Neural cell (in vitro differentiated cells): ENCODE results near the gene EGR4. TPM values are rescaled to one million over a fixed set of nuclear protein-coding genes. Genes with fewer than 3 reads are reported as not detected.

Source experiments
- H2AFZ ChIP-seq: fragments of 200-600, 300-800 bp; sonication (generic), shearing (Covaris generic); 2 replicates; pipeline ENCODE4 v1.6.0; 2014; ENCODE audit warnings: low read depth, mild to moderate bottlenecking, antibody characterized with exemption, low read length, moderate library complexity
- H3F3A ChIP-seq: fragments of 200-600 bp; shearing (Covaris generic); 2 replicates; pipeline ENCODE4 v1.6.1; 2016; ENCODE audit warnings: mild to moderate bottlenecking, moderate library complexity, mixed read lengths, antibody characterized with exemption, low read length; ENCODE audit not compliant: insufficient read depth, poor library complexity, severe bottlenecking
- H3K27ac ChIP-seq: fragments of 200-600, 300-800 bp; sonication (generic), shearing (Covaris generic); 2 replicates; pipeline ENCODE4 v1.5.1; 2014; ENCODE audit warnings: mild to moderate bottlenecking, low read length, moderate library complexity
- H3K27me3 ChIP-seq: fragments of 300-800, 200-600 bp; sonication (generic), shearing (Covaris generic); 2 replicates; pipeline ENCODE4 v1.6.0; 2014; ENCODE audit warnings: mild to moderate bottlenecking, low read depth, low read length, moderate library complexity; ENCODE audit not compliant: insufficient read depth
- H3K36me3 ChIP-seq: fragments of 300-800, 200-600 bp; sonication (generic), shearing (Covaris generic); 2 replicates; pipeline ENCODE4 v1.5.1; 2014; ENCODE audit warnings: mild to moderate bottlenecking, antibody characterized with exemption, low read length, moderate library complexity; ENCODE audit not compliant: insufficient read depth
- H3K4me2 ChIP-seq: fragments of 300-800, 200-600 bp; sonication (generic), shearing (Covaris generic); 2 replicates; pipeline ENCODE4 v1.6.0; 2014; ENCODE audit warnings: mild to moderate bottlenecking, low read length
- H3K4me3 ChIP-seq: fragments of 300-800, 200-600 bp; sonication (generic), shearing (Covaris generic); 2 replicates; pipeline ENCODE4 v1.5.1; 2014; ENCODE audit warnings: mild to moderate bottlenecking, low read length, moderate library complexity
- H3K79me2 ChIP-seq: fragments of 200-600 bp; shearing (Covaris generic); replicated peaks from 2 replicates; pipeline ENCODE4 v1.6.0; 2014; ENCODE audit warnings: mild to moderate bottlenecking, low read length, moderate library complexity; ENCODE audit not compliant: insufficient read depth
- H3K9ac ChIP-seq: fragments of 300-800, 200-600 bp; sonication (generic), shearing (Covaris generic); 2 replicates; pipeline ENCODE4 v1.6.1; 2016; ENCODE audit warnings: mild to moderate bottlenecking, low read length, mixed read lengths
- H3K9me2 ChIP-seq: fragments of 200-600 bp; shearing (Covaris generic); 2 replicates; pipeline ENCODE4 v1.6.1; 2016; ENCODE audit warnings: mild to moderate bottlenecking, low read length, mixed read lengths; ENCODE audit not compliant: insufficient read depth
- H3K9me3 ChIP-seq: fragments of 200-600, 300-800 bp; sonication (generic), shearing (Covaris generic); 2 replicates; pipeline ENCODE4 v1.6.1; 2016; ENCODE audit warnings: mild to moderate bottlenecking, mixed run types, low read length, moderate library complexity, mixed read lengths
- H4K20me1 ChIP-seq: fragments of 200-600 bp; shearing (Covaris generic); 2 replicates; pipeline ENCODE4 v1.6.1; 2016; ENCODE audit warnings: mild to moderate bottlenecking, mixed run types; ENCODE audit not compliant: insufficient read depth
- EP300 ChIP-seq: fragments of 450-650 bp; conservative IDR thresholded peaks from 2 replicates; pipeline ENCODE4 v1.6.1; 2014; ENCODE audit warnings: antibody characterized with exemption, mild to moderate bottlenecking, moderate library complexity; ENCODE audit not compliant: poor library complexity, severe bottlenecking
- EZH2 ChIP-seq: fragments of 200-600, 300-800 bp; shearing (Covaris generic), sonication (generic); IDR thresholded peaks from 2 replicates; pipeline ENCODE4 v1.6.1; 2014; ENCODE audit warnings: antibody characterized with exemption, low read length, borderline replicate concordance, mild to moderate bottlenecking; ENCODE audit not compliant: insufficient read depth, poor library complexity, severe bottlenecking
- MXI1 ChIP-seq: fragments of 450-650 bp; conservative IDR thresholded peaks from 2 replicates; pipeline ENCODE4 v1.6.1; 2014; ENCODE audit warnings: antibody characterized with exemption, mild to moderate bottlenecking; ENCODE audit not compliant: poor library complexity, severe bottlenecking
- POLR2AphosphoS5 ChIP-seq: IDR thresholded peaks from 2 replicates; pipeline ENCODE4 v1.6.1; 2012
- RAD21 ChIP-seq: fragments of 450-650 bp; conservative IDR thresholded peaks from 2 replicates; pipeline ENCODE4 v1.6.1; 2014; ENCODE audit warnings: antibody characterized with exemption, mild to moderate bottlenecking, moderate library complexity
- REST ChIP-seq: IDR thresholded peaks from 2 replicates; pipeline ENCODE4 v1.6.1; 2012; ENCODE audit warnings: borderline replicate concordance
- SMC3 ChIP-seq: fragments of 450-650 bp; conservative IDR thresholded peaks from 2 replicates; pipeline ENCODE4 v1.6.1; 2014; ENCODE audit warnings: antibody characterized with exemption, mild to moderate bottlenecking, moderate library complexity; ENCODE audit not compliant: poor library complexity
- TAF1 ChIP-seq: IDR thresholded peaks from 2 replicates; pipeline ENCODE4 v1.6.1; 2012; ENCODE audit warnings: low read depth
- polyA plus RNA-seq: library from polyadenylated mRNA; depleted of rRNA; stranded (reverse); fragments of >200 nt; gene quantifications from 2 replicates; pipeline ENCODE4 v1.2.3, GENCODE V29; 2014
- TF ChIP-seq, protein P1 (sequence below): fragments of 450-650 bp; IDR thresholded peaks from 2 replicates; pipeline ENCODE4 v1.5.1; 2014; ENCODE audit warnings: antibody characterized with exemption, mild to moderate bottlenecking, moderate library complexity; ENCODE audit not compliant: poor library complexity, severe bottlenecking

EGR4 gene
- polyA plus RNA-seq, 1 donor from 2014 or later, result not detected

- Histone ChIP-seq H3K9ac (no peak overlapping the region), H3K9me3 (no peaks in the 10 kb centered on the region), H3F3A (no peaks in the 10 kb centered on the region), H4K20me1 (no peaks in the 10 kb centered on the region), H3K27ac (no peak overlapping the region), H2AFZ (no peak overlapping the region), H3K9me2 (no peaks in the 10 kb centered on the region), H3K27me3 (peaks cover 26% of the 10 kb centered on the region), H3K4me3 (no peak overlapping the region), H3K79me2 (no peaks in the 10 kb centered on the region), H3K36me3 (no peaks in the 10 kb centered on the region), H3K4me2 (no peak overlapping the region)
- no peak for TF ChIP-seq TAF1
- no peak for TF ChIP-seq REST
- TF ChIP-seq, protein P1, sequence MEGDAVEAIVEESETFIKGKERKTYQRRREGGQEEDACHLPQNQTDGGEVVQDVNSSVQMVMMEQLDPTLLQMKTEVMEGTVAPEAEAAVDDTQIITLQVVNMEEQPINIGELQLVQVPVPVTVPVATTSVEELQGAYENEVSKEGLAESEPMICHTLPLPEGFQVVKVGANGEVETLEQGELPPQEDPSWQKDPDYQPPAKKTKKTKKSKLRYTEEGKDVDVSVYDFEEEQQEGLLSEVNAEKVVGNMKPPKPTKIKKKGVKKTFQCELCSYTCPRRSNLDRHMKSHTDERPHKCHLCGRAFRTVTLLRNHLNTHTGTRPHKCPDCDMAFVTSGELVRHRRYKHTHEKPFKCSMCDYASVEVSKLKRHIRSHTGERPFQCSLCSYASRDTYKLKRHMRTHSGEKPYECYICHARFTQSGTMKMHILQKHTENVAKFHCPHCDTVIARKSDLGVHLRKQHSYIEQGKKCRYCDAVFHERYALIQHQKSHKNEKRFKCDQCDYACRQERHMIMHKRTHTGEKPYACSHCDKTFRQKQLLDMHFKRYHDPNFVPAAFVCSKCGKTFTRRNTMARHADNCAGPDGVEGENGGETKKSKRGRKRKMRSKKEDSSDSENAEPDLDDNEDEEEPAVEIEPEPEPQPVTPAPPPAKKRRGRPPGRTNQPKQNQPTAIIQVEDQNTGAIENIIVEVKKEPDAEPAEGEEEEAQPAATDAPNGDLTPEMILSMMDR, result no peak
- no peak for TF ChIP-seq SMC3
- no peak for TF ChIP-seq MXI1
- TF ChIP-seq EP300, result no peak
- no peak for TF ChIP-seq RAD21
- TF ChIP-seq POLR2AphosphoS5, result no peak
- no peak for TF ChIP-seq EZH2
These were observed 27.9 kb downstream of the EGR4 start for GRCh38 chr2:73265298-73266060.

DNA sequence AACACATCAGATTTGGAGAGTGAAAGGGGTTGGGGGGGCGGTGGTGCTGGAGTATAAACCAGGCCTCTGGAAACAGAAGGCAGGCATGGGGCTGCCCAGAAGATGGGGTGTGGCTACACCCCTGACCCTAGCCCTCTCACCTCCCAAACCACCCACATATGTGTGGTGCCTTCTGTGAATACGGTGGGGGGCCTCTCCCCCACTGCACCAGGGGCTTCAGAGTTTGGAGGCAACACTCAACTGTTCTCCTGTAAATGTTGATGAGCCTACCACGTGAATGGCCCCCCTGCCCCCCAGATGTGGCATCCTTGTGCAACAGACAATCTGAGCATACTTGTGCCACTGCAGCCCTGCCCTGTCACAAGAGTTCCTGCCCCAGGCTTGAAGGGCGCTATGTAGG is 28.6 kb downstream of the EGR4 start:
- Histone ChIP-seq H2AFZ (no peak overlapping the region), H3K27ac (no peak overlapping the region), H3K9me2 (no peaks in the 10 kb centered on the region), H3K79me2 (no peaks in the 10 kb centered on the region), H3K9ac (no peak overlapping the region), H4K20me1 (no peaks in the 10 kb centered on the region), H3K4me2 (no peak overlapping the region), H3F3A (no peaks in the 10 kb centered on the region), H3K4me3 (no peak overlapping the region), H3K27me3 (peaks cover 19% of the 10 kb centered on the region), H3K36me3 (no peaks in the 10 kb centered on the region), H3K9me3 (no peaks in the 10 kb centered on the region)
- TF ChIP-seq SMC3 (no peak), TAF1 (no peak), POLR2AphosphoS5 (no peak), REST (no peak), EZH2 (no peak), EP300 (no peak), RAD21 (no peak), MXI1 (no peak)
- TF ChIP-seq, protein P1, result no peak
